Measurements from ENCODE around the gene NFAT5. TPM values are rescaled to one million over a fixed set of nuclear protein-coding genes. Genes with fewer than 3 reads are reported as not detected.

NFAT5 gene
- total RNA-seq, 1 experiment from 2014 or later = 21.0 TPM

- Histone ChIP-seq H3T11ph (ENCODE audit: low read length) (no peak overlapping the region), H2AFZ (ENCODE audit: low read length) (no peak overlapping the region), H3K18ac (ENCODE audit: insufficient read length, low read depth, low read length) (no peak overlapping the region), H4K20me1 (ENCODE audit: control insufficient read depth, insufficient read depth, insufficient read length) (no peaks in the 10 kb centered on the region), H3K27me3 (ENCODE audit: insufficient read depth, low read length) (no peaks in the 10 kb centered on the region), H4K8ac (replicated peaks; ENCODE audit: insufficient read length, low read depth, low read length) (no peak overlapping the region), H3K4me1 (ENCODE audit: insufficient read depth, low read length) (no peaks in the 10 kb centered on the region; the same call in 1 of the 2 replicates), H3K79me1 (ENCODE audit: insufficient read depth, low read depth, low read length, poor library complexity, severe bottlenecking) (no peaks in the 10 kb centered on the region), H3K23ac (ENCODE audit: insufficient read length, low read depth, low read length) (no peak overlapping the region), H3K27ac (ENCODE audit: insufficient read length, low read depth, low read length) (no peak overlapping the region), H2BK12ac (ENCODE audit: insufficient read length, low read depth, low read length) (no peak overlapping the region), H2BK20ac (ENCODE audit: low read depth, low read length, poor library complexity, severe bottlenecking) (peak overlapping the region; percentile 90), H2BK120ac (ENCODE audit: low read depth, low read length, poor library complexity, severe bottlenecking) (no peak overlapping the region), H2BK5ac (ENCODE audit: insufficient read length, low read length) (no peak overlapping the region), H3K14ac (ENCODE audit: insufficient read depth, low read length) (no peak overlapping the region), H3K9ac (ENCODE audit: extremely low read depth, insufficient read length, low read length) (no peak overlapping the region), H4K5ac (ENCODE audit: insufficient read length, low read depth, low read length) (no peak overlapping the region), H3K9me3 (ENCODE audit: control insufficient read depth, low read depth, low read length) (no peaks in the 10 kb centered on the region), H3K79me2 (ENCODE audit: insufficient read depth, low read length) (peaks cover 2% of the 10 kb centered on the region; the same call in 1 of the 2 replicates), H2BK15ac (ENCODE audit: low read depth, low read length) (no peak overlapping the region), H3K4ac (ENCODE audit: low read depth, low read length) (no peak overlapping the region), H2AK5ac (ENCODE audit: insufficient read length, low read length) (no peak overlapping the region), H4K91ac (ENCODE audit: insufficient read length, low read depth, low read length) (no peak overlapping the region), H3K4me2 (ENCODE audit: insufficient read depth, insufficient read length, low read length) (no peak overlapping the region), H3K56ac (ENCODE audit: insufficient read length, low read depth, low read length) (no peak overlapping the region), H3K23me2 (ENCODE audit: insufficient read length, low read depth, low read length, poor library complexity, severe bottlenecking) (peaks cover 6% of the 10 kb centered on the region)
- no peak for DNase-seq
- Mint-ChIP-seq H3K27ac (peak overlapping the region in 2 of 3 experiments; percentile 37 to 44; a peak in 3 of 7 replicates), H3K27me3 (ENCODE audit: low read depth) (no peaks in the 10 kb centered on the region), H3K36me3 (ENCODE audit: insufficient read depth in 1 of 3, low read depth in 3 of 3) (peaks cover 5 to 27% (median 12%) of the 10 kb centered on the region in 3 experiments; a peak in 6 of 7 replicates), H3K4me1 (peaks cover 18 to 21% of the 10 kb centered on the region in 2 experiments), H3K4me3 (no peak overlapping the region), H3K9me3 (no peaks in the 10 kb centered on the region; a peak in 1 of 5 replicates)
- no CpG with 5 or more reads among the region's 6 CpGs for WGBS (ENCODE audit: extremely low coverage, insufficient read length, low lambda C conversion rate)
- TF ChIP-seq CTCF (conservative IDR thresholded peaks at IDR 0.05) = no peak
These were observed 155.7 kb downstream of the NFAT5 start for GRCh38 chr16:69721441-69721957.

Measured in H9 (cell line).